A673 (cell line): Measurements from ENCODE around the gene CTNNA3.

Experiments
- EZH2 ChIP-seq: fragments of 200-600 bp; sonication (generic); IDR thresholded peaks from 2 replicates; pipeline ENCODE4 v1.6.1; 2017; ENCODE audit warnings: borderline replicate concordance, low read depth, mild to moderate bottlenecking, mixed read lengths, antibody characterized with exemption, low read length; ENCODE audit not compliant: poor library complexity, severe bottlenecking
- TF ChIP-seq, protein P1 (sequence below): fragments of 300-800, 200-600 bp; sonication (generic); conservative IDR thresholded peaks from 2 replicates; pipeline ENCODE4 v1.5.1; 2017; ENCODE audit warnings: low read depth, mild to moderate bottlenecking, antibody characterized with exemption, low read length, moderate library complexity, mixed read lengths

DNA sequence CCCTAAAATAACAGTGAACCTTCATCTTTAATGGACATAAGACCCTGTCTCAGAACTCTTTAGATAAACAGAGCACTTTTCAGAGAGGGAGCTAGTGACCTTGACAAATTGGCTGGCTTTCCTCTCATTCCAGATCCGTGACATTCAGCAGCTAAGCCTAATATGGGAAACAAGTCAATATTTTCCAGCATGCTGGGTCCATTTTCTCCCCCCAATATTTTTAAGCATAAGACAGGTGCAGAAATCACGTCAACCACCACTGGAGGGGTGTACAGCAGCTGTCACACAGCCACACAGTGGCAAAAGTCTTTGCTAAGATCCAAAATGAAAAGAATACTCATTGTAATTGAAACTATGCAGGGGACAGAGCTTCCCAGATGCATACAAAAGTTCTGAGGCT lies 744.1 kb downstream of the CTNNA3 start:
- TF ChIP-seq, protein P1, sequence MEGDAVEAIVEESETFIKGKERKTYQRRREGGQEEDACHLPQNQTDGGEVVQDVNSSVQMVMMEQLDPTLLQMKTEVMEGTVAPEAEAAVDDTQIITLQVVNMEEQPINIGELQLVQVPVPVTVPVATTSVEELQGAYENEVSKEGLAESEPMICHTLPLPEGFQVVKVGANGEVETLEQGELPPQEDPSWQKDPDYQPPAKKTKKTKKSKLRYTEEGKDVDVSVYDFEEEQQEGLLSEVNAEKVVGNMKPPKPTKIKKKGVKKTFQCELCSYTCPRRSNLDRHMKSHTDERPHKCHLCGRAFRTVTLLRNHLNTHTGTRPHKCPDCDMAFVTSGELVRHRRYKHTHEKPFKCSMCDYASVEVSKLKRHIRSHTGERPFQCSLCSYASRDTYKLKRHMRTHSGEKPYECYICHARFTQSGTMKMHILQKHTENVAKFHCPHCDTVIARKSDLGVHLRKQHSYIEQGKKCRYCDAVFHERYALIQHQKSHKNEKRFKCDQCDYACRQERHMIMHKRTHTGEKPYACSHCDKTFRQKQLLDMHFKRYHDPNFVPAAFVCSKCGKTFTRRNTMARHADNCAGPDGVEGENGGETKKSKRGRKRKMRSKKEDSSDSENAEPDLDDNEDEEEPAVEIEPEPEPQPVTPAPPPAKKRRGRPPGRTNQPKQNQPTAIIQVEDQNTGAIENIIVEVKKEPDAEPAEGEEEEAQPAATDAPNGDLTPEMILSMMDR, result no peak
- TF ChIP-seq EZH2, result no peak
